GM21381 (cell line): ENCODE measurements around the gene SETD7.
"Not testable (repeated sequence)": the region's sequence is repeated elsewhere in the genome, so short reads cannot be mapped to it uniquely, and the experiment has no call there.

ENCODE experiments used
- ATAC-seq: cut with Tn5 transposase; IDR thresholded peaks from one replicate; pipeline ENCODE4 v1.9.1; 2021; ENCODE audit warnings: mild to moderate bottlenecking, moderate library complexity; ENCODE audit not compliant: unreplicated experiment

The SETD7 gene

DNA sequence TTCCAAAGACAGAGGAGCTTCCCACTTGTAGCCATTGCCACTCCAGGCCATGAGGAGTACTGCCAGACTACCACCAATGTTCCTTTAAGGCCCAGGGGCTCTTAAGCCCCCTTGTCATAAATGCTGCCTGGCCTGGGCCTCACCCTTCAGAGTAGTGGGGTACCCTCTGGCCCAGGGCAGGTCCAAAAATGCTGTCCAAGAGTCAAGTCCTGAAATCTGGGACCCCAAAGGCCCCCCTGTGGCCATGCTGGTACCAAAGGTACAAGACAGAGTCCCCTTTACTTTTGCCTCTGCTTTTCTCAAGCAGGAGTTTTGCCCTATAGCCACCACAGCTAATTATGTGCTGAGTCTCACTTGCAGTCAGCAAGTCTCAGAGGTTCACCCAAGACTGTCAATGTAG is 85.7 kb downstream of the SETD7 start:
- no peak for ATAC-seq

DNA sequence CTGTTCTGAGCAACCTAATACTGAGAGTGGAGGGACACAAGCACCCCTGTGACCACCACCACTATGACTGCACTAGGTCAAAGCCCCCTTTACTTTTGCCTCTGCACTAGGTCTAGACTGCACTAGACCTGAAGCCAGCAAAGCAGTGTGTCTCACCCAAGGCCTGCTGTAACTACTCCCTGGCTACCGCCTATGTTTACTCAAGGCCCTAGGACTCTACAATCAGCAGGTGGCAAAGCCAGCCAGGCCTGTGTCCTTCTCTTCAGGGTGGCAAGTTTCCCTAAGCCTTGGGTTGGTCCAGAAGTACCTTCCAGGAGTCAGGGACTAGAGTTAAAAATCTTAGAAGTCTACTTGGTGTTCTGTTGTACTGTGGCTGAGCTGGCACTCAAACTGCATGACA is 86.2 kb downstream of the SETD7 start:
- ATAC-seq = no peak

DNA sequence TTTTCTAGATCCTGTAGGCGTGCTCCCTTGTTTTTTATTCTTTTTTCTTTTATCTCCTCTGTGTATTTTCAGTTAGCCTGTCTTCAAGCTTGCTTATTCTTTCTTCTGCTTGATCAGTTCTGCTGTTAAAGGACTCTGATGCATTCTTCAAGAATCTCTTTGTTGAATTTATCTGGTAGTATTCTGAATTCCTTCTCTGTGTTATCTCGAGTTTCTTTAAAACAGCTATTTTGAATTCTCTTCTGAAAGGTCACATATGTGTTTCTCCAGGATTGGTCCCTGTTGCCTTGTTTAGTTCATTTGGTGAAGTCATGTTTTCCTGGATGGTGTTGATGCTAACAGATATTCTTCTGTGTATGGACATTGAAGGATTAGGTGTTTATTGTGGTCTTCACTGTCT is 86.8 kb downstream of the SETD7 start:
- ATAC-seq = no peak

DNA sequence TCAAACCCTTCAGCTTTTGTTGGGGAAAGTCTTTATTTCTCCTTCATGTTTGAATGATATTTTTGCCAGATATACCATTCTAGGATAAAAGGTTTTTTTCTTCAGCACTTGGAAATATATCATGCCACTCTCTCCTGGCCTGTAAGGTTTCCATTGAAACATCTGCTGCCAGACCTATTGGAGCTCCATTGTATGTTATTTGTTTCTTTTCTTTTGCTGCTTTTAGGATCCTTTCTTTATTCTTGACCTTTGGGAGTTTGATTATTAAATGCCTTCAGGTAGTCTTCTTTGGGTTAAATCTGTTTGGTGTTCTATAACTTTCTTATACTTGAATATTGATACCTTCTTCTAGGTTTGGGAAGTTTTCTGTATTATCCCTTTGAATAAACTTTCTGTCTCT is 87.3 kb downstream of the SETD7 start:
- not testable (repeated sequence) for ATAC-seq

DNA sequence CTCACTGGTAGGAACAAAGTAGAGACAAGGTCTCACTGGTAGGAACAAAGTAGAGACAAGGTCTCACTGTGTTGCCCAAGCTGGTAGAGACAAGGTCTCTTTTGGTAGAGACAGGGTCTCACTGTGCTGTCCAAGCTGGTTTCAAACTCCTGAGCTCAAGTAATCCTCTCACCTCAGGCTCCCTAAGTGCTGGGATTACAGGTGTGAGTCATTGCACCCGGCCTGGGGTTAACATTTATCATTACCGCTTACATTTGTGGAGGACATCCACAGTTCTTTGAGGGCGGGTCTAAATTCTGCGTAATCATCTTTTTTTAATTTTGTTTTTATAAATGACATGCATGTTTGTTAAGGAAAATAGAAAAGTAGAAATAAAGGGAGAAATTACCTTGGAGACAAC is 90.1 kb downstream of the SETD7 start:
- no peak for ATAC-seq

DNA sequence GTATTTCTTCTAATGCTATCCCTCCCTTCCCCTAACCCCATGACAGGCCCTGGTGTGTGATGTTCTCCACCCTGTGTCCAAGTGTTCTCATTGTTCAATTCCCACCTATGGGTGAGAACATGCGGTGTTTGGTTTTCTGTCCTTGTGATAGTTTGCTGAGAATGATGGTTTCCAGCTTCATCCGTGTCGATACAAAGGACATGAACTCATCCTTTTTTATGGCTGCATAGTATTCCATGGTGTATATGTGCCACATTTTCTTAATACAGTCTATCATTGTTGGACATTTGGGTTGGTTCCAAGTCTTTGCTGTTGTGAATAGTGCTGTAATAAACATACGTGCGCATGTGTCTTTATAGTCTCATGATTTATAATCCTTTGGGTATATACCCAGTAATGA is 91.5 kb downstream of the SETD7 start:
- not testable (repeated sequence) for ATAC-seq

DNA sequence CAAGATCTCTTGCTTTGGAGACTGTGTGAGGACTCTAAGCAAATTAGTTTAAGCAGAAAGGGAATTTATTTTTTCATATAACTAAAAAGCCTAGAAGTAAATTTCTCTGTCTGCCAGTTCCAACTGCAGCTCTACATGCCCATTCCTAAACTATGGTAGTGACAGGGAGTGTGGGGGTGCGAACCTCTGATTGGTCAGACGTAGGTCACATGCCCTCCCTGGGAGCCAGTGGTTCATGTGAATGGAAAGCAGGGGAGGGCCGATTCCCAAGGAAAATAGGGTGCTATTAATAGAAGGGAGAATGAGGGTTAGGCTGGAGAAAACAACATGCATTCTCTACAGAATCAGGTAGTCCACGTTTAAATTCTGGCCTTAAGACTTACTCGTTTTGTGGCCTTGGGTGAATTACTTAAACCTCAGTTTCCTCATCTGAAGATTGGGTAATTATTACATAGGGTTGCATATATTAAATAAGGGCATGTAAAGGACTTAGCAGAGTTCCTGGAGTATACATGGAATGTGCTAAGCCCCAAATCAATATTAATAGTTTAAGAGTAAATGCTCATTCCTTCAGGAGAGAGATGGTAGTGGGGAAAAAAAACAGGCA is 94.9 kb downstream of the SETD7 start:
- no peak for ATAC-seq

DNA sequence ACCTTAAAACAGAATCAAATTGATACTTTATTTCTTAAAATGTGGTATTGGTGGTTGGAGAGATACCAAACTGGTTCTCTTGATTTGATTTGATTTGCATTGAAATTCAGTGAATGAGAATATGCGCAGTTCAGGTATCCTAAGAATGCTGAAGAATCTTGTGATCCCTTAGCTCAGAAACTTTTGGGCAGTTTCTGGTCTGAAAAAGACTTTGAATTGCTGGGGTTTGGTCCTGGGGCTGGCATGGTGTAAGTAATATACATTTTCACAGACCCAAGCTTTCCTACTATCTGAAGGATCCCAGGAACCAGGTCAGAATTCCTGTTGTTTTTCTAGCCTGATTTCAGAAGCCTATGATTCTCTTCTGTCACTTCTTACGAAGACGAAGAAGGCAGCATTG is 95.5 kb downstream of the SETD7 start:
- ATAC-seq = no peak

DNA sequence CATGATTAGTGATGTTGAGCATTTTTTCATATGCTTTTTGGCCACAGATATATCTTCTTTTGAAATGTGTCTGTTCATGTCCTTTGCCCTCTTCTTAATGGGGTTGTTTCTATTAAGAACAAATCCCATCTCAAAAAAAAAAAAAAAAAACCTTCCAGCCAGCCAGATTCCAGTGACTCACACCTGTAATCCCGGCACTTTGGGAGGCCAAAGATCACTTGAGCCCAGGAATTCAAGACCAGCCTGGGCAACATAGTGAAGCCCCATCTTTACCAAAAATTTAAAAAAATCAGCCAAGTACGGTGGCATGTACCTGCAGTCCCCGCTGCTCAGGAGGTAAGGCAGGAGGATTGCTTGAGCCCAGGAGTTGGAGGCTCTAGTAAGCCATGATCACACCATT is 97.0 kb downstream of the SETD7 start:
- ATAC-seq = no peak

DNA sequence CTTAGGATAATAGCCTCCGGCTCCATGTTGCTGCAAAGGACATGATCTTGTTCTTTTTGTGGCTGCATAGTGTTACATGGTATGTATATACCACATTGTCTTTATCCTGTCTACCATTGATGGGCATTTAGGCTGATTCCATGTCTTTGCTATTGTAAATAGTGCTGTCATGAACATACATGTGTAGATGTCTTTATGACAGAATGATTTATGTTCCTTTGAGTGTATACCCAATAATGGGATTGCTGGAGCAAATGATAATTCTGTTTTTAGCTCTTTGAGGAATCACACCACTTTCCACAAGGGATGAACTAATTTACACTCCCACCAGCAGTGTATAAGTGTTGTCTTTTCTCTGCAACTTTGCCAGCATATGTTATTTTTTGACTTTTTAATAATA is 97.5 kb downstream of the SETD7 start:
- no peak for ATAC-seq

DNA sequence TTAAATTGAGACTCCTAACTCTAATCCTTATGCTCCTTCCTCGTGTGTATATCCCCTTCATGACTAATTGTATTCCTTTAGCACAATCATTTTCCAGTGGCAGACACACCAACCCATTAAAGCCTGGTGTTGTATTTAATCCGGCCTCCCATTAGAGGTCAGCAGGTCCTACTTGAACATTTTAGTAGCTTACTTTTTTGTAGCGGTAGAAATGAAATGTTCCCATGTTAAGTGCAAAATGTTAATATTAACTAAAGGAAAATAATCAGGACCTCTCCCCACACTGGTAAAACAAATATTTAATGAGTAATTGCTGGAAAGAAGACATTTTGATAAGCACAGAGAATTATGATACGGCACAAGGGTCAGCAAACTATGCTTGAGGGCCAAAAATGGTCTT is 98.7 kb downstream of the SETD7 start:
- no peak for ATAC-seq

DNA sequence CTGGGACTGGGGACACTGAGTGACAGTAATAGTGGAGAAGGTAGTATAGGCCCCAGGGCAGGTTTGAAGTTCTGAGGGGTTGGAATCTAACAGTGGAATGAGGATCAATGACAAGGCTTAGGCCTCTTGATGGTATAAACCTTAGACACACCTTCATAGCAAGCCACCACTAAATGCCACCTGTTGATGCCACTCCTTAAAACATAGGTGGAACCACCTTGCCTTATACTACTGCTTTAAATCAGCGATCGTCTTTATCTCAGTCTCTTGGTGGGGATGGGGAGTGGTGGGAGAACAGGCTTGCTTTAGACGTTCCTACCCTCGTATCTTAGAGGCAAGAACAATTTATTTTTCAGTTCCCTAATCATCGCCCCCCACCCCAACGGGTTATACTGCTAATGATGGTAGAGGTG is 100.9 kb downstream of the SETD7 start:
- no peak for ATAC-seq

DNA sequence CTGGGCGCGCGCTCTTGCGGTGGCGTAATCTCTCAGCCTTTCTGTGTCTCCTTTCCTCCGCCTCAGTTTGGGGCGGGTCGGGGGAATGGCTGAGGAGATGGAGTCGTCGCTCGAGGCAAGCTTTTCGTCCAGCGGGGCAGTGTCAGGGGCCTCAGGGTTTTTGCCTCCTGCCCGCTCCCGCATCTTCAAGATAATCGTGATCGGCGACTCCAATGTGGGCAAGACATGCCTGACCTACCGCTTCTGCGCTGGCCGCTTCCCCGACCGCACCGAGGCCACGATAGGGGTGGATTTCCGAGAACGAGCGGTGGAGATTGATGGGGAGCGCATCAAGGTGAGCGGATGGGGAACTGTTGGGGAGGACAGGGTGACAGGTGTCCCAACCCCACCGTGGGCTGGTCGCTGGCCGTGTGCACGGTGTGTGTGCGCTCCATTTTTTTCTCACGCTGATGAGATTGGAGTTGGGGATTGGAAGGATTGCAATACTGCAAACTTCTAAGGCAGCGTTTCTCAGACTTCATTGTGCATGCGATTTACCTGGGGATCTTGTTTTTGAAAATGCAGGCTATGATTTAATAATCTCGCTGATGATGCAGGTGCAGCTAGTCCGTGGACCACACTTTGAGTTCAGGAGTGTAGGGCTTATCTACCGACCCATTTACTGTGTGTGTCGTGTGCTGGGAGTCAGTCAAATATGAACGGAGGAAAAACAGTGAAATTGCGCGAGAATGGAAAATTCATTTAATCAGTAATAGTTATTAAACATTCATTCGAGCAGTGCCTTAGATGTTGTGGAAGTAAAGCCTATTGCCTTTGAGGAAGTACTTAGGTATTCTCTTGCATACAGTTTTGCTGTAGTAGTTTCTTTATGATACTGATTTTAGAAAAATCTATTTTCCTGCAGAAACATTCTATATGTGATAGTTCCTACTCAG is 101.6 kb downstream of the SETD7 start, which contains the start of gene RAB33B:
RAB33B (plus strand) TSS at position 11 of the 935 bp plus-strand sequence; CDS start at position 86, 75 bp downstream.
- ATAC-seq = peak; percentile 1

DNA sequence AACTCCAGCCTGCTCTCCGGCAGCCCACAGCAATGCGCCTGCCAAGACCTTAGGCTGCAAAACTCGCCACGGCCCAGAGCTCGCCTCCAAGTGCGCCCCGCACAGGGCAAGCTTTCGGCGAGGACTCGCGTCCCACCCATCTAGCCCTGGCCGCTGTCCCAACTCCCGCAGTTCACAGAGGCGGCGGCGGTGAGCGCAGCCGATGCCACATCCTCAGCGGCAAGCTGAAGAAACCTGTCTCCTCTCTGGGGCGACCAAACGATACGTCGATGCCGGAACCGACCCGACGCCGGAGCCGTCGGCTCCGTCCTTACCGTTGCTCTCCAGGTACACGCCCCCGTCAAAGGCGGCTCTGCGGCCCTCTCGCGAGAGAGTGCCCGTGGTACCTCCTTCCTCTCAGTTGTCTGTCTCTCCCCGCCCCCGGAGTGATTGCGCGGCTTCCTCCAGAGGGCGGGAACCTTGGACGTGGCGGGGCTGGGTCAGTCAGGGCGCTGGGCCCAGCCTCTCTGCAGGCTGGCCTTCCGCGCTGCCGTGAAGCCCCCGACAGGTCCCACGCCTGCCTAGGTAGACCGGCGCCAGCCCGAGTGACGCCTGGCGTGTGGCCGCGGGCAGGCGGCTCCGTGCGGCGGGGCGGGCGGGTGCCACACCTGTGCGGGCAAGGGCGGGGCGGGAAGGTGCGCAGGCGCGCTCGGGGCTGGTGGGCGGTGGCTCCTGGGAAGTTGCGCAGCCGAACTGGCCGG is 102.5 kb downstream of the SETD7 start:
- peak; percentile 88 for ATAC-seq

DNA sequence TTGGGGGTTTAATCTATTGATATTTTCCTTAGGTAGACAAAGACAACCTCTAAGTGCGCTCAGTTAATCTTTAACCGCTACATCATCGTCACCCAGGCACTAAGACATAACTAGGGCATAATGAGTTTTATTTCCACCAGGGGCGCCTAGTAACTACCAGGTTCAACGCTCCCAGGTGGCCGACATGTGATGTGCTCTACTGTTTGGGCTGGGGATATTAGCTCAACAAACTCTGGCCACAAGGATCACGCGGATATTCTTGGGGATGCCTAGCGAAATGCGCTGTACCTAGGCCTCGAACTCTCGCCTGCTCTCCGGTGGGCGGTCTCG is 103.0 kb downstream of the SETD7 start:
- ATAC-seq = peak; percentile 44

DNA sequence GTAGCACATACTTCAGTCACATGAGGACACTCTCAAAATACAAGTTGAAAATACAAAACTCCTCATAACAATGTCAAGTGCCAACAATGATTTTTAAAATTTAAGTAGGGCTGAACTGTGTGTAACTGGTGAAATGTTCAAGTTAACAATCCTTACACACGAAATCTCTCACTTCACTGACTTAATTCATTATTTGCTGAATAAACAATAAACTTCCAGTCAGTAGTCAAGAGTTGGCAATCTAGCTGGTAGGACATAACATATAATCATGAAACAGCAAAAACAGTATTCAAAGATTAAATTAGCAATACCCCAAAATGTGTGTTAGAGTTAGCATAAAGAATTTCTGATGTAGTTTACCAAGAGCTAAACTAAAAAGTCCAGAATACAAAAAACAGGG is 104.0 kb downstream of the SETD7 start:
- ATAC-seq = no peak

DNA sequence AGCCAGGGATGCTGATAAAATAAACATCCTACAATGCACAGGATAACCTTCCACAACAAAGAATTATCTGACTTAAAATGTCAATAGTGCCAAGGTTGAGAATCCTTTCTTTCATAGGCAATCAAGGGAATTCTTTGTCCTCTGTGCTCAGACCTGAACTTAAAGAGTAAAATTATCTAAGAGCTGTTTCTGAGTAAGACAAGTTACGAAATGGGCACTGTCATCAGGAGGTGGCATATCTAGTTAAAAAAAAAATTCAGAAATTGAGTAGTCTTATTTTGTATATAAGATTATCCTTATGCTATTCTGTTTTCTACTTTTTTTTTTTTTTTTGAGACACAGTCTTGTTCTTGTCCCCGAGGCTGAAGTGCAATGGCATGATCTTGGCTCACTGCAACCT is 105.4 kb downstream of the SETD7 start:
- no peak for ATAC-seq

DNA sequence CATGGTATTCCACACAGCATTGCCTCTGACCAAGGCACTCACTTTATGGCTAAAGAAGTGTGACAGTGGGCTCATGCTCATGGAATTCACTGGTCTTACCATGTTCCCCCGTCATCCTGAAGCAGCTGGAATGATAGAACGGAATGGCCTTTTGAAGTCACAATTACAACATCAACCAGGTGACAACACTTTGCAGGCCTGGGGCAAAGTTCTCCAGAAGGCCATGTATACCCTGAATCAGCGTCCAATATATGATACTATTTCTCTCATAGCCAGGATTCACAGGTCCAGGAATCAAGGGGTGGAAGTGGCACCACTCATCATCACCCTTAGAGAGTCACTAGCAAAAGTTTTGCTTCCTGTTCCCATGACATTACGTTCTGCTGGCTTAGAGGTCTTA is 108.9 kb downstream of the SETD7 start:
- not testable (repeated sequence) for ATAC-seq
